GM12878 (cell line): ENCODE data around the gene FCHSD2. TPM values are rescaled to one million over a fixed set of nuclear protein-coding genes. Genes with fewer than 3 reads are reported as not detected.

ENCODE experiments used
- CBX5 ChIP-seq: sonication (generic); IDR thresholded peaks from 2 replicates; pipeline ENCODE4 v1.6.1; 2016; ENCODE audit warnings: low read depth, moderate library complexity, mild to moderate bottlenecking, inconsistent platforms
- CHD1 ChIP-seq: IDR thresholded peaks from 2 replicates; pipeline ENCODE4 v1.6.1; 2012; ENCODE audit warnings: low read depth, low read length, improper control_type of control experiment
- FOXM1 ChIP-seq: IDR thresholded peaks from 2 replicates; pipeline ENCODE4 v1.6.1; 2012; ENCODE audit warnings: low read depth, mild to moderate bottlenecking, inconsistent platforms, low read length, moderate library complexity
- IKZF1 ChIP-seq: fragments of 450-650 bp; conservative IDR thresholded peaks from 2 replicates; pipeline ENCODE4 v1.6.1; 2017; ENCODE audit warnings: antibody characterized with exemption, mild to moderate bottlenecking
- IKZF2 ChIP-seq, 2 experiments: fragments of 450-650 bp; IDR thresholded peaks; 2 replicates each; pipeline ENCODE4 v1.6.1; 2017; ENCODE audit warnings: mild to moderate bottlenecking in 2 of 2, moderate library complexity in 2 of 2
- KDM1A ChIP-seq: fragments of 200-600 bp; sonication (generic); IDR thresholded peaks from 2 replicates; pipeline ENCODE4 v1.6.1; 2016; ENCODE audit warnings: borderline replicate concordance
- NRF1 ChIP-seq: conservative IDR thresholded peaks from 2 replicates; pipeline ENCODE4 v1.6.1; 2011; ENCODE audit warnings: mild to moderate bottlenecking, low read depth, low read length, improper control_type of control experiment
- RELA ChIP-seq: fragments of 450-650 bp; IDR thresholded peaks from 2 replicates; pipeline ENCODE4 v1.8.0; 2014; ENCODE audit warnings: borderline replicate concordance; ENCODE audit not compliant: partially characterized antibody
- RUNX3 ChIP-seq: IDR thresholded peaks from 2 replicates; pipeline ENCODE4 v1.6.1; 2012; ENCODE audit warnings: low read length, inconsistent platforms
- SMARCA5 ChIP-seq: fragments of 450-650 bp; IDR thresholded peaks from 2 replicates; pipeline ENCODE4 v1.6.1; 2017; ENCODE audit warnings: mild to moderate bottlenecking
- SREBF1 ChIP-seq: IDR thresholded peaks from 2 replicates; pipeline ENCODE4 v1.6.1; 2012; ENCODE audit warnings: mild to moderate bottlenecking, low read length
- YBX1 ChIP-seq: fragments of 450-650 bp; IDR thresholded peaks from 2 replicates; pipeline ENCODE4 v1.6.1; 2016; ENCODE audit warnings: antibody characterized with exemption
- ZZZ3 ChIP-seq: IDR thresholded peaks from 2 replicates; pipeline ENCODE4 v1.6.1; 2011; ENCODE audit warnings: low read depth; ENCODE audit not compliant: control insufficient read depth, insufficient read length
- polyA plus RNA-seq, 11 experiments: library from polyadenylated mRNA; depleted of rRNA in 4 of 11; unstranded in 6 of 11; stranded (reverse) in 5 of 11; fragments of >200 nt; fragmentation: Nextera tagmentation in 4 of 11; fragmentation: Illumina TruSeq in 1 of 11; extraction: Ambion mirVana in 4 of 11; extraction: Trizol in 1 of 11; gene quantifications; 1 replicate in 1 of 11; 2 replicates in 10 of 11; pipeline versions ENCODE4 v1.2.1 to v1.2.3, GENCODE V29; 2011 to 2016; ENCODE audit warnings: inconsistent platforms in 2 of 11, missing spikeins in 2 of 11, low read depth in 1 of 11
- total RNA-seq, 4 experiments: library from RNA; depleted of rRNA in 3 of 4; stranded (reverse); fragments of >200 nt in 3 of 4; fragmentation: Illumina TruSeq in 1 of 4; extraction: Trizol in 1 of 4; gene quantifications; 2 replicates each; pipeline versions ENCODE4 v1.2.1 to v1.2.3, GENCODE V29; 2013 to 2021
- TF ChIP-seq, protein P1 (sequence below): fragments of 150-350 bp; IDR thresholded peaks from 2 replicates; pipeline ENCODE4 v1.6.1; 2016; ENCODE audit warnings: low read depth, low read length
- TF ChIP-seq, protein P2 (sequence below): IDR thresholded peaks from 2 replicates; pipeline ENCODE4 v1.6.1; 2011; ENCODE audit warnings: low read depth, mild to moderate bottlenecking, low read length, moderate library complexity, borderline replicate concordance; ENCODE audit errors: extremely low read depth
- TF ChIP-seq, protein P3 (sequence below): fragments of 450-650 bp; IDR thresholded peaks from 2 replicates; pipeline ENCODE4 v1.6.1; 2014; ENCODE audit warnings: mild to moderate bottlenecking
- TF ChIP-seq, protein P4 (sequence below): fragments of 450-650 bp; IDR thresholded peaks from 2 replicates; pipeline ENCODE4 v1.6.1; 2017; ENCODE audit warnings: mild to moderate bottlenecking
- TF ChIP-seq, protein P5 (sequence below): fragments of 450-650 bp; IDR thresholded peaks from 2 replicates; pipeline ENCODE4 v1.6.1; 2016; ENCODE audit warnings: mild to moderate bottlenecking
- TF ChIP-seq, protein P6 (sequence below), 3 experiments: IDR thresholded peaks in 2 of 3; conservative IDR thresholded peaks in 1 of 3; 2 replicates each; pipeline ENCODE4 v1.5.1; 2011; ENCODE audit warnings: low read depth in 3 of 3, low read length in 3 of 3, mild to moderate bottlenecking in 3 of 3, control low read depth in 2 of 3, moderate library complexity in 2 of 3, inconsistent platforms in 1 of 3, mixed read lengths in 1 of 3; ENCODE audit not compliant: control insufficient read depth in 2 of 3, insufficient read depth in 1 of 3; ENCODE audit errors: extremely low read depth in 1 of 3

The FCHSD2 gene
- total and polyA plus RNA-seq, 10 of the 15 experiments (the other 5 are each of a cell fraction or from before 2014, with no cell fraction given): 13.2 to 89.8 (median 47.8) TPM

DNA sequence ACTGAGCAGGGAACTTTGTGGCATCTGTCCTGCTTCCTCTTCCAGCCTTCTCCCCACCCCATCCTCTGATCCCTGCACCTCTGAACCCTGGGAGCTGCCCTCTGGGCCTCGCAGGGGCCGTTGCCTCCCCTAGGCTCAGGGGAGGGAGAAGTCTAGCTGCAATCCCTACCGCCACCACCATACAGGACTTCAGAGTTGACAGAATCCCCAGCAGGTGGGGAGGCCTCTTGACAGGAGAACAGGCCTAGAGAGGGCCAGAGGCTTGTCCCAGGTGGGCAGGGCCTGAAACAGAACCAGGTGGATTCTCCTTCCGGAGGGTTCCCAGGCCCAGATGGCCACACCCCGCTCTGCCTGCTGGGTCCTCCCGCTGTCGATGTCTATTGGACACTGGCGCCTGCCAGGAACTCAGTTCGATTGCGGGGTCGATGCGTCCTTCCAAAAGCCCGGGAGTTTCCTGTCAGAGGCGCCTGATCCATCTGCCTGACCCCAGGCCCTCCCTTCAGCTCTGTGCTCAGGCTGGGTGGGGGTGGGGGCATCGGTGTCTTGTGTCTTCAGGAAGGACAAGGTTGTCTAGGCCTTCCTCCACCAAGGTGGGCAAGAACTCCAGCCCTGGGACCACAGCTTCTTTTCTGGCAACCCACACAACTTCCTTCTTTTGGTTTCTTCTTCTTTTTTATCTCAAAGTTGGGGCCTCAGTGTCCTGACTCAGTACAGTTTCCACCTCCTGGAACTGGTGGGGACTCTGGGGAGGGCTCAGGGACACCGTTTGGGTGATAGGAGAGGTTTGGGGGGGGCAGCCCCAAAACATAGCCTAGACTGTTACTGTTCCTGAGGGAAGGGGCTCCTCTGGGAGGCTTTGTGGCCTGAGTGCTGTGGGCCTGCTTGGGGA is 354.7 kb downstream of the FCHSD2 start (continued):
- TF ChIP-seq, protein P1, sequence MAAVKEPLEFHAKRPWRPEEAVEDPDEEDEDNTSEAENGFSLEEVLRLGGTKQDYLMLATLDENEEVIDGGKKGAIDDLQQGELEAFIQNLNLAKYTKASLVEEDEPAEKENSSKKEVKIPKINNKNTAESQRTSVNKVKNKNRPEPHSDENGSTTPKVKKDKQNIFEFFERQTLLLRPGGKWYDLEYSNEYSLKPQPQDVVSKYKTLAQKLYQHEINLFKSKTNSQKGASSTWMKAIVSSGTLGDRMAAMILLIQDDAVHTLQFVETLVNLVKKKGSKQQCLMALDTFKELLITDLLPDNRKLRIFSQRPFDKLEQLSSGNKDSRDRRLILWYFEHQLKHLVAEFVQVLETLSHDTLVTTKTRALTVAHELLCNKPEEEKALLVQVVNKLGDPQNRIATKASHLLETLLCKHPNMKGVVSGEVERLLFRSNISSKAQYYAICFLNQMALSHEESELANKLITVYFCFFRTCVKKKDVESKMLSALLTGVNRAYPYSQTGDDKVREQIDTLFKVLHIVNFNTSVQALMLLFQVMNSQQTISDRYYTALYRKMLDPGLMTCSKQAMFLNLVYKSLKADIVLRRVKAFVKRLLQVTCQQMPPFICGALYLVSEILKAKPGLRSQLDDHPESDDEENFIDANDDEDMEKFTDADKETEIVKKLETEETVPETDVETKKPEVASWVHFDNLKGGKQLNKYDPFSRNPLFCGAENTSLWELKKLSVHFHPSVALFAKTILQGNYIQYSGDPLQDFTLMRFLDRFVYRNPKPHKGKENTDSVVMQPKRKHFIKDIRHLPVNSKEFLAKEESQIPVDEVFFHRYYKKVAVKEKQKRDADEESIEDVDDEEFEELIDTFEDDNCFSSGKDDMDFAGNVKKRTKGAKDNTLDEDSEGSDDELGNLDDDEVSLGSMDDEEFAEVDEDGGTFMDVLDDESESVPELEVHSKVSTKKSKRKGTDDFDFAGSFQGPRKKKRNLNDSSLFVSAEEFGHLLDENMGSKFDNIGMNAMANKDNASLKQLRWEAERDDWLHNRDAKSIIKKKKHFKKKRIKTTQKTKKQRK: no peak
- TF ChIP-seq RELA (no peak), NRF1 (no peak), YBX1 (no peak), FOXM1 (no peak), CHD1 (no peak), IKZF1 (0 out of 2 replicates have a peak, but pooled peaks have one; percentile 46), SMARCA5 (0 out of 2 replicates have a peak, but pooled peaks have one; percentile 30), CBX5 (no peak), KDM1A (no peak), SREBF1 (no peak), RUNX3 (peak; percentile 69), ZZZ3 (no peak), IKZF2 (IDR thresholded peaks at IDR 0.05) (peak; percentile 37 to 56; a peak in 2 of 4 replicates)
- TF ChIP-seq, protein P2, sequence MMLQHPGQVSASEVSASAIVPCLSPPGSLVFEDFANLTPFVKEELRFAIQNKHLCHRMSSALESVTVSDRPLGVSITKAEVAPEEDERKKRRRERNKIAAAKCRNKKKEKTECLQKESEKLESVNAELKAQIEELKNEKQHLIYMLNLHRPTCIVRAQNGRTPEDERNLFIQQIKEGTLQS: no peak
- TF ChIP-seq, protein P3, sequence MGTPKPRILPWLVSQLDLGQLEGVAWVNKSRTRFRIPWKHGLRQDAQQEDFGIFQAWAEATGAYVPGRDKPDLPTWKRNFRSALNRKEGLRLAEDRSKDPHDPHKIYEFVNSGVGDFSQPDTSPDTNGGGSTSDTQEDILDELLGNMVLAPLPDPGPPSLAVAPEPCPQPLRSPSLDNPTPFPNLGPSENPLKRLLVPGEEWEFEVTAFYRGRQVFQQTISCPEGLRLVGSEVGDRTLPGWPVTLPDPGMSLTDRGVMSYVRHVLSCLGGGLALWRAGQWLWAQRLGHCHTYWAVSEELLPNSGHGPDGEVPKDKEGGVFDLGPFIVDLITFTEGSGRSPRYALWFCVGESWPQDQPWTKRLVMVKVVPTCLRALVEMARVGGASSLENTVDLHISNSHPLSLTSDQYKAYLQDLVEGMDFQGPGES: no peak
- TF ChIP-seq, protein P4, sequence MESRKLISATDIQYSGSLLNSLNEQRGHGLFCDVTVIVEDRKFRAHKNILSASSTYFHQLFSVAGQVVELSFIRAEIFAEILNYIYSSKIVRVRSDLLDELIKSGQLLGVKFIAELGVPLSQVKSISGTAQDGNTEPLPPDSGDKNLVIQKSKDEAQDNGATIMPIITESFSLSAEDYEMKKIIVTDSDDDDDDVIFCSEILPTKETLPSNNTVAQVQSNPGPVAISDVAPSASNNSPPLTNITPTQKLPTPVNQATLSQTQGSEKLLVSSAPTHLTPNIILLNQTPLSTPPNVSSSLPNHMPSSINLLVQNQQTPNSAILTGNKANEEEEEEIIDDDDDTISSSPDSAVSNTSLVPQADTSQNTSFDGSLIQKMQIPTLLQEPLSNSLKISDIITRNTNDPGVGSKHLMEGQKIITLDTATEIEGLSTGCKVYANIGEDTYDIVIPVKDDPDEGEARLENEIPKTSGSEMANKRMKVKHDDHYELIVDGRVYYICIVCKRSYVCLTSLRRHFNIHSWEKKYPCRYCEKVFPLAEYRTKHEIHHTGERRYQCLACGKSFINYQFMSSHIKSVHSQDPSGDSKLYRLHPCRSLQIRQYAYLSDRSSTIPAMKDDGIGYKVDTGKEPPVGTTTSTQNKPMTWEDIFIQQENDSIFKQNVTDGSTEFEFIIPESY: peak; percentile 98
- TF ChIP-seq, protein P5, sequence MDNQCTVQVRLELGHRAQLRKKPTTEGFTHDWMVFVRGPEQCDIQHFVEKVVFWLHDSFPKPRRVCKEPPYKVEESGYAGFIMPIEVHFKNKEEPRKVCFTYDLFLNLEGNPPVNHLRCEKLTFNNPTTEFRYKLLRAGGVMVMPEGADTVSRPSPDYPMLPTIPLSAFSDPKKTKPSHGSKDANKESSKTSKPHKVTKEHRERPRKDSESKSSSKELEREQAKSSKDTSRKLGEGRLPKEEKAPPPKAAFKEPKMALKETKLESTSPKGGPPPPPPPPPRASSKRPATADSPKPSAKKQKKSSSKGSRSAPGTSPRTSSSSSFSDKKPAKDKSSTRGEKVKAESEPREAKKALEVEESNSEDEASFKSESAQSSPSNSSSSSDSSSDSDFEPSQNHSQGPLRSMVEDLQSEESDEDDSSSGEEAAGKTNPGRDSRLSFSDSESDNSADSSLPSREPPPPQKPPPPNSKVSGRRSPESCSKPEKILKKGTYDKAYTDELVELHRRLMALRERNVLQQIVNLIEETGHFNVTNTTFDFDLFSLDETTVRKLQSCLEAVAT: peak; percentile 71
- TF ChIP-seq, protein P6, sequence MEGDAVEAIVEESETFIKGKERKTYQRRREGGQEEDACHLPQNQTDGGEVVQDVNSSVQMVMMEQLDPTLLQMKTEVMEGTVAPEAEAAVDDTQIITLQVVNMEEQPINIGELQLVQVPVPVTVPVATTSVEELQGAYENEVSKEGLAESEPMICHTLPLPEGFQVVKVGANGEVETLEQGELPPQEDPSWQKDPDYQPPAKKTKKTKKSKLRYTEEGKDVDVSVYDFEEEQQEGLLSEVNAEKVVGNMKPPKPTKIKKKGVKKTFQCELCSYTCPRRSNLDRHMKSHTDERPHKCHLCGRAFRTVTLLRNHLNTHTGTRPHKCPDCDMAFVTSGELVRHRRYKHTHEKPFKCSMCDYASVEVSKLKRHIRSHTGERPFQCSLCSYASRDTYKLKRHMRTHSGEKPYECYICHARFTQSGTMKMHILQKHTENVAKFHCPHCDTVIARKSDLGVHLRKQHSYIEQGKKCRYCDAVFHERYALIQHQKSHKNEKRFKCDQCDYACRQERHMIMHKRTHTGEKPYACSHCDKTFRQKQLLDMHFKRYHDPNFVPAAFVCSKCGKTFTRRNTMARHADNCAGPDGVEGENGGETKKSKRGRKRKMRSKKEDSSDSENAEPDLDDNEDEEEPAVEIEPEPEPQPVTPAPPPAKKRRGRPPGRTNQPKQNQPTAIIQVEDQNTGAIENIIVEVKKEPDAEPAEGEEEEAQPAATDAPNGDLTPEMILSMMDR (IDR thresholded peaks at IDR 0.05 in 2 of 3, conservative IDR thresholded peaks at IDR 0.05 in 1 of 3; ENCODE audit: control insufficient read depth in 2 of 3, extremely low read depth in 1 of 3, insufficient read depth in 1 of 3, low read depth in 3 of 3, low read length in 3 of 3): peak in 2 of 3 experiments; percentile 44 to 49; a peak in 3 of 6 replicates
